ENCODE data around the gene WDFY3. TPM values are rescaled to one million over a fixed set of nuclear protein-coding genes. Genes with fewer than 3 reads are reported as not detected.

The WDFY3 gene
- total and polyA plus RNA-seq, 2 of the 4 experiments (the other 2 are of a cell fraction) = 12.5 to 58.1 TPM

DNA sequence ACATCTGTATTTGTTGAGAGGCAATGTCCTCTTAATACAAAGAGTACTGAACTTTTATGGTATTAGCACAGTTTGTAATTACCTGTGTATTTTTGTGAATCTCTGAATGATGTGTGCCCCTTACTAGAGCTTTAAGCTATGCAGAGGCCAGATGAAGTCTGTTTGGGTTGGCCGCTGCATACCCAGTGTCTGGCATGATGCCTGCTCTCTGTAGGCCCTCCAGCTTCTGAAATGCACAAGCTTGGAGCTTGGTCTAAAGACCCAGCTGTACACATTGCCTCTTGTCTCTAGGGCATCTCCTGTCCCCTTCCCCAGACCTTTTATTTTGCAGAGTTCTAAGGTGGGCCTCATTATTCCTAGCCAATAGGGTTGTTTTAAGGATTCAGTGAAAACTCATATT, 315.0 kb downstream of the WDFY3 start:
- BruUV-seq (replicated peaks) = no TSS peak

More for the DNA sequence above, 315.0 kb downstream of the WDFY3 start:
- H2BK20ac ChIP-seq (ENCODE audit: low read depth, low read length) = no peak overlapping the region
- no peak overlapping the region for H4K5ac ChIP-seq (ENCODE audit: low read depth, low read length)
- dilution Hi-C loops (cut with HindIII; ENCODE audit: low sequenced_read_pairs, unreplicated experiment) = no loop called here
- ATAC-seq (ENCODE audit: low read depth) (no peak), DNase-seq (no peak)
- no peak overlapping the region for H3K9ac ChIP-seq (ENCODE audit: low read depth, low read length)
- H3K27ac ChIP-seq (ENCODE audit: insufficient read depth, low read length) = no peak overlapping the region
- H2BK5ac ChIP-seq (ENCODE audit: low read depth, low read length, poor library complexity, severe bottlenecking) = no peak overlapping the region
- no peak overlapping the region for H2AK9ac ChIP-seq (replicated peaks; ENCODE audit: low read depth, low read length, poor library complexity)
- CTCF ChIA-PET = no interaction called here
- 90% methylated on average over 1 of the region's 1 CpG; no CpG with 5 or more reads in 1 of the 2 experiments for WGBS, 2 experiments (ENCODE audit: extremely low coverage in 2 of 2, insufficient read length in 1 of 2)
- no peak overlapping the region for H2AFZ ChIP-seq (replicated peaks; ENCODE audit: low read length, poor library complexity)
- H4K91ac ChIP-seq (ENCODE audit: insufficient read depth, low read depth, low read length) = no peak overlapping the region
- in situ Hi-C loops (cut with MboI; ENCODE audit: low sequenced_read_pairs) = no loop called here
- no peaks in the 10 kb centered on the region for H3K79me1 ChIP-seq (ENCODE audit: low read depth in 1 of 2, low read length in 2 of 2)
- intact Hi-C loops (cut with micrococcal nuclease) = no loop called here
- no peak overlapping the region for H2AK5ac ChIP-seq (ENCODE audit: low read depth, low read length)
- no peak overlapping the region for H4K8ac ChIP-seq (ENCODE audit: low read depth in 2 of 2, low read length in 2 of 2)
- H3K4me2 ChIP-seq (ENCODE audit: low read depth, low read length) = no peak overlapping the region
- H2BK15ac ChIP-seq (ENCODE audit: low read depth, low read length) = no peak overlapping the region
- no peaks in the 10 kb centered on the region for H3K9me1 ChIP-seq (ENCODE audit: insufficient read depth, low read length)
- H4K20me1 ChIP-seq (ENCODE audit: insufficient read depth, low read length) = no peaks in the 10 kb centered on the region
- peaks cover 1% of the 10 kb centered on the region; the same call in 1 of the 2 replicates for H3K27me3 ChIP-seq (ENCODE audit: control insufficient read depth, insufficient read depth, low read length)
- no peak overlapping the region for H3K4ac ChIP-seq (ENCODE audit: low read depth, low read length)
- POLR2A ChIA-PET (ENCODE audit: unreplicated experiment) = no interaction called here
- H3K18ac ChIP-seq (ENCODE audit: low read depth, low read length) = no peak overlapping the region
- H3K4me3 ChIP-seq (ENCODE audit: insufficient read depth, low read depth, low read length) = no peak overlapping the region
- no peak overlapping the region for H2BK120ac ChIP-seq (ENCODE audit: low read depth, low read length)
- TF ChIP-seq RCOR1 (IDR thresholded peaks at IDR 0.05; ENCODE audit: insufficient replicate concordance, low read length) (no peak), SMC3 (IDR thresholded peaks at IDR 0.05; ENCODE audit: low read depth, low read length) (no peak), CHD1 (IDR thresholded peaks at IDR 0.05; ENCODE audit: low read depth, low read length) (no peak), POLR2A (IDR thresholded peaks at IDR 0.05; ENCODE audit: low read depth, low read length) (no peak), CEBPB (IDR thresholded peaks at IDR 0.05; ENCODE audit: low read depth, low read length) (no peak), MXI1 (IDR thresholded peaks at IDR 0.05; ENCODE audit: borderline replicate concordance, low read depth, low read length) (no peak), FOS (IDR thresholded peaks at IDR 0.05; ENCODE audit: low read depth, low read length) (no peak), RAD21 (IDR thresholded peaks at IDR 0.05; ENCODE audit: low read length) (no peak), MAZ (IDR thresholded peaks at IDR 0.05; ENCODE audit: borderline replicate concordance, low read depth, low read length) (no peak), BHLHE40 (IDR thresholded peaks at IDR 0.05; ENCODE audit: low read depth, low read length) (no peak), NFE2L2 (IDR thresholded peaks at IDR 0.05; ENCODE audit: low read depth, low read length) (no peak), RFX5 (IDR thresholded peaks at IDR 0.05; ENCODE audit: low read depth, low read length) (no peak), MAFK (IDR thresholded peaks at IDR 0.05; ENCODE audit: low read depth, low read length) (no peak)
- TF ChIP-seq, protein P1, sequence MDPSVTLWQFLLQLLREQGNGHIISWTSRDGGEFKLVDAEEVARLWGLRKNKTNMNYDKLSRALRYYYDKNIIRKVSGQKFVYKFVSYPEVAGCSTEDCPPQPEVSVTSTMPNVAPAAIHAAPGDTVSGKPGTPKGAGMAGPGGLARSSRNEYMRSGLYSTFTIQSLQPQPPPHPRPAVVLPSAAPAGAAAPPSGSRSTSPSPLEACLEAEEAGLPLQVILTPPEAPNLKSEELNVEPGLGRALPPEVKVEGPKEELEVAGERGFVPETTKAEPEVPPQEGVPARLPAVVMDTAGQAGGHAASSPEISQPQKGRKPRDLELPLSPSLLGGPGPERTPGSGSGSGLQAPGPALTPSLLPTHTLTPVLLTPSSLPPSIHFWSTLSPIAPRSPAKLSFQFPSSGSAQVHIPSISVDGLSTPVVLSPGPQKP (IDR thresholded peaks at IDR 0.05; ENCODE audit: borderline replicate concordance, low read depth, low read length) = no peak
- TF ChIP-seq, protein P2, sequence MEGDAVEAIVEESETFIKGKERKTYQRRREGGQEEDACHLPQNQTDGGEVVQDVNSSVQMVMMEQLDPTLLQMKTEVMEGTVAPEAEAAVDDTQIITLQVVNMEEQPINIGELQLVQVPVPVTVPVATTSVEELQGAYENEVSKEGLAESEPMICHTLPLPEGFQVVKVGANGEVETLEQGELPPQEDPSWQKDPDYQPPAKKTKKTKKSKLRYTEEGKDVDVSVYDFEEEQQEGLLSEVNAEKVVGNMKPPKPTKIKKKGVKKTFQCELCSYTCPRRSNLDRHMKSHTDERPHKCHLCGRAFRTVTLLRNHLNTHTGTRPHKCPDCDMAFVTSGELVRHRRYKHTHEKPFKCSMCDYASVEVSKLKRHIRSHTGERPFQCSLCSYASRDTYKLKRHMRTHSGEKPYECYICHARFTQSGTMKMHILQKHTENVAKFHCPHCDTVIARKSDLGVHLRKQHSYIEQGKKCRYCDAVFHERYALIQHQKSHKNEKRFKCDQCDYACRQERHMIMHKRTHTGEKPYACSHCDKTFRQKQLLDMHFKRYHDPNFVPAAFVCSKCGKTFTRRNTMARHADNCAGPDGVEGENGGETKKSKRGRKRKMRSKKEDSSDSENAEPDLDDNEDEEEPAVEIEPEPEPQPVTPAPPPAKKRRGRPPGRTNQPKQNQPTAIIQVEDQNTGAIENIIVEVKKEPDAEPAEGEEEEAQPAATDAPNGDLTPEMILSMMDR (conservative IDR thresholded peaks at IDR 0.05; ENCODE audit: low read depth, low read length) = no peak
- TF ChIP-seq, protein P3, sequence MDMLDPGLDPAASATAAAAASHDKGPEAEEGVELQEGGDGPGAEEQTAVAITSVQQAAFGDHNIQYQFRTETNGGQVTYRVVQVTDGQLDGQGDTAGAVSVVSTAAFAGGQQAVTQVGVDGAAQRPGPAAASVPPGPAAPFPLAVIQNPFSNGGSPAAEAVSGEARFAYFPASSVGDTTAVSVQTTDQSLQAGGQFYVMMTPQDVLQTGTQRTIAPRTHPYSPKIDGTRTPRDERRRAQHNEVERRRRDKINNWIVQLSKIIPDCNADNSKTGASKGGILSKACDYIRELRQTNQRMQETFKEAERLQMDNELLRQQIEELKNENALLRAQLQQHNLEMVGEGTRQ (IDR thresholded peaks at IDR 0.05; ENCODE audit: low read depth, low read length) = no peak
- no peaks in the 10 kb centered on the region for H3K9me3 ChIP-seq (ENCODE audit: control insufficient read depth, insufficient read depth, low read length)
- no peak overlapping the region for H3K23ac ChIP-seq (ENCODE audit: low read depth, low read length)
- H3K14ac ChIP-seq (replicated peaks; ENCODE audit: low read depth, low read length) = no peak overlapping the region
- H3K36me3 ChIP-seq (ENCODE audit: control insufficient read depth, insufficient read depth, low read length) = no peaks in the 10 kb centered on the region
- no peak overlapping the region for H3K56ac ChIP-seq (ENCODE audit: extremely low read depth, insufficient read depth, low read length)
- no peaks in the 10 kb centered on the region; the same call in 1 of the 2 replicates for H3K4me1 ChIP-seq (ENCODE audit: control insufficient read depth, insufficient read depth, low read length)
